Kasumi-1 (cell line): ENCODE data around the gene ATP6V0A1.
A peak's percentile ranks its signal among the peaks of the same experiment; 100 is the strongest.
"Not testable (repeated sequence)": the region's sequence is repeated elsewhere in the genome, so short reads cannot be mapped to it uniquely, and the experiment has no call there.

Experiments used
- DNase-seq, 2 experiments: peaks; one replicate each; lab custom pipeline; 2025; lab: John Stamatoyannopoulos, UW

The ATP6V0A1 gene

GRCh38 chr17:42476411-42476810 lies 17.7 kb downstream of the ATP6V0A1 start:
- no peak for DNase-seq

- DNase-seq, result no peak
Measured at GRCh38 chr17:42477173-42477572, 18.5 kb downstream of the ATP6V0A1 start.

GRCh38 chr17:42477824-42478223 lies 19.1 kb downstream of the ATP6V0A1 start:
- DNase-seq, result not testable (repeated sequence)

GRCh38 chr17:42484304-42484703 lies 25.6 kb downstream of the ATP6V0A1 start:
- peak; percentile 74 to 84 for DNase-seq

- no peak for DNase-seq
Measured at GRCh38 chr17:42485680-42486079, 27.0 kb downstream of the ATP6V0A1 start.

GRCh38 chr17:42488032-42488431 lies 29.4 kb downstream of the ATP6V0A1 start:
- no peak for DNase-seq

- no peak for DNase-seq
Measured at GRCh38 chr17:42493319-42493718, 34.6 kb downstream of the ATP6V0A1 start.

- DNase-seq, result no peak
Measured at GRCh38 chr17:42494673-42495072, 36.0 kb downstream of the ATP6V0A1 start.

- no peak for DNase-seq
Measured at GRCh38 chr17:42498828-42499227, 40.1 kb downstream of the ATP6V0A1 start.

GRCh38 chr17:42502091-42502490 lies 43.4 kb downstream of the ATP6V0A1 start:
- DNase-seq, result no peak

- no peak for DNase-seq
Measured at GRCh38 chr17:42502926-42503325, 44.2 kb downstream of the ATP6V0A1 start.

- DNase-seq, result no peak
Measured at GRCh38 chr17:42507671-42508070, 49.0 kb downstream of the ATP6V0A1 start.

GRCh38 chr17:42508426-42509165 lies 49.9 kb downstream of the ATP6V0A1 start:
- DNase-seq, result peak; percentile 74 to 87

- DNase-seq, result no peak
Measured at GRCh38 chr17:42509409-42509808, 50.7 kb downstream of the ATP6V0A1 start.

GRCh38 chr17:42509841-42510240 lies 51.2 kb downstream of the ATP6V0A1 start:
- peak; percentile 45 to 51 for DNase-seq

- no peak for DNase-seq
Measured at GRCh38 chr17:42512246-42512645, 53.6 kb downstream of the ATP6V0A1 start.

GRCh38 chr17:42512733-42513251 lies 54.1 kb downstream of the ATP6V0A1 start:
- no peak for DNase-seq

GRCh38 chr17:42513686-42514085 lies 55.0 kb downstream of the ATP6V0A1 start:
- no peak for DNase-seq

GRCh38 chr17:42514279-42514678 lies 55.6 kb downstream of the ATP6V0A1 start:
- DNase-seq, result no peak

GRCh38 chr17:42514867-42515266 lies 56.2 kb downstream of the ATP6V0A1 start:
- no peak for DNase-seq

- peak; percentile 81 to 85 for DNase-seq
Measured at GRCh38 chr17:42517516-42517915, 58.8 kb downstream of the ATP6V0A1 start.

GRCh38 chr17:42518046-42518754 lies 59.5 kb downstream of the ATP6V0A1 start:
- peak in 1 of 2 experiments; percentile 60 for DNase-seq
